ENCODE measurements around the gene FLAD1.

FLAD1 gene

DNA sequence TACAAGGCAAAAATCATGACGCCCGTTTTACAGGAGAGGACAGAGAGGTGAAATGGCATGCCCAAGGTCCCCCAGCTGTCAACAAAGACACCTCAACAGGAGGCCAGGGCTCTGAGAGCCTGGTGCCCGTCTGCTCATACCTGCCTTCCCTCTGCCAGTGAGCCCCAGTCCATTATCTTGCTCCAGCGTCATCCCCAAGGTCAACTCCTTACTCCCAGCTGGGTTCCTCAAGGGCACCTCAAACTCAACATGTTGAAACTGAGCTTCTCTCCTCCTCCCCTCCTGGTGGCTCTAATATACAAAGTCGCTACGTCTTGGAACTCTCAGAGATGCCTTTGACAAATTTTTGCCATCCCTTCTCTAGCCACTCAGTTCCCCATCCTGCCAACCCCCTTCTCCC lies 30.5 kb upstream of the FLAD1 start:
- DNase-seq: no peak

- no peak for DNase-seq
Measured at GRCh38 chr1:154953611-154954038, 29.5 kb upstream of the FLAD1 start.

GRCh38 chr1:154954541-154954940 lies 28.6 kb upstream of the FLAD1 start:
- DNase-seq: no peak

- no peak for DNase-seq
Measured at GRCh38 chr1:154955039-154955717, 28.0 kb upstream of the FLAD1 start.

DNA sequence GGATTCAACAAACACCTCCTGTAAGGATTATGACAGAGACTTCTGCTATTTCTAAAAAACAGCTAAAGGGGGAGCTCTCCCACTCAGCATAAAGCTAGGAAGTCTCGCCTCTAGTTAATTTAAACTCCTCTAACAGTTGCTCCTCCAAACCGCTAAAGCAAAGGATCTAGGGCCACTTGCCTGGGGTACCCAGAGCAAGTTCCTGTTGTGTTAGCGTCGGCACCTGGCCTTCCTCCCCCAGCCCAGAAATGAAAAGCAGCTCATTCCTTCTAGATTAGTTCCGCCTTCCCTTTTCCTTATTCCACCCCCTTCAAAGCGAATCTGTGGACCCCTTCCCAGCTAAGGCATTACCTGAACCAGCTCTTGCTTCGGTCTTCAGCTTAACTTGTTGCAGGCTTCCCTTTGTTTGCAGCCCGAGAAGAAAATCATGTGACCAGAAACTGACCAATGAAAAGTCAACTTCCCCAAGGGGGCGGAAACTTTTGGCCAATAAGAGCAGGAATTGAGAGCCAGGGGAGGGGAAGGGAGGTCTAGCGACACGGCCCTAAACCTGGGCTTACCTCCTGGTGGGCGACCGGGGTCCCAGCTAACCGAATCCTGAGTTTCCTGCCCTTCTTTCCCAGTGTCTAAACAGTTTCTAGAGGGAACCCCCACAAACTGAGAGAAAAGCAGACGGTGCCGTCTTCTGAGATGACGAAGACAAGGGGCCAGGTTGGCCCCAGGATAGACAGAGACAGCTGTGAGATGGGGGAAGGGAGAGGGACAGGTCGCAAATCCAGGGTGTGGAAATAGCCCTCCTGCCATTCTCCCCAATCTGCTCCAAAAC lies 27.2 kb upstream of the FLAD1 start, which contains the start of gene PBXIP1:
Gene PBXIP1, minus strand, starts transcription at position 382 of the 826 bp plus-strand sequence. CDS start 2,378 bp downstream, outside the sequence.
- DNase-seq: peak; percentile 83

DNA sequence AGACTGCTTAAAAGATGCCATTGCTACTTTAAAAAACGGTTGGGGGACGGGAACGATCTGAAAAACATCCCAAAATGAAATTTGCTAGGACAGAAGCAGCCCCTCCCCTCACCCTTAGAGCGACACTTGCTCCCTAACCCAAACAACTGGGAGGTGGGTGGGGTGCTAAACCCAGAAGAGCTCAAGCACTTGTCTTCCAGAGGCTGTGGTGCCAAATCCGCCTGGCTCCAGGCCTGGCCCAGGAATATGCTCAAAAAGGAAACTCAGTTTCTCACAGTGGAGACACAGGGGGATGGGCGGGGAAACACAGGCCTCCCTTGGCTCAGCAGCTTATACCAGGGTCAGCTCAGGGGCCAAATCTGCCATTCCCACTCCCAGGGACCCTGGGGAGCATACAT lies 26.6 kb upstream of the FLAD1 start:
- DNase-seq: no peak

DNA sequence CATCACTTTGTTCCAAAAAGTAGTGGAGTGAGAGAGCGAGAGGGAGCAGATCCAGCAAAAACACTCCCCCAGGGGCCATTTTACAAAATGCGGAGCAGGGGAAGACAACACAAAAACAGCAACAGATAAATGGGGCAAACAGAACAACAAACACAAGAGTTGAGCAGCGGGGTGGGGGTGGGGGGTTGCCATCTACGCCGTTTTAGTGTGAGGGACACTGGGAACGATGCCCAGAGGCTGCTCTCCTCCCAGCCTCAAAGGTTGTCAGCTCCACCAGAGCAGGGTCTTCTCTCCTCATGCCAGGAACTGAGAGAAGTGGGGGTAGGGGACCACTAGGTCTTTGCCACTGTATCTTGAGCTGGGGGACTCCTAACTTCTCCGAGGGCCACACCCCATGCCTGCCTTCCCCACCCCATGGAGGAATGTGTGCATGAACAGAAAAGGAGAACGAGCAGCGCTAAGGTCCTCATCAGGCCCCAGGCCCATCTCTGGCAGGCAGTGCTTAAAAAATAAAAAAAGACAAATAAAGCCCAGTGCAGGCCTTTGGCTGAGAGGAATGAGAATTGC lies 26.0 kb upstream of the FLAD1 start:
- DNase-seq: no peak

DNA sequence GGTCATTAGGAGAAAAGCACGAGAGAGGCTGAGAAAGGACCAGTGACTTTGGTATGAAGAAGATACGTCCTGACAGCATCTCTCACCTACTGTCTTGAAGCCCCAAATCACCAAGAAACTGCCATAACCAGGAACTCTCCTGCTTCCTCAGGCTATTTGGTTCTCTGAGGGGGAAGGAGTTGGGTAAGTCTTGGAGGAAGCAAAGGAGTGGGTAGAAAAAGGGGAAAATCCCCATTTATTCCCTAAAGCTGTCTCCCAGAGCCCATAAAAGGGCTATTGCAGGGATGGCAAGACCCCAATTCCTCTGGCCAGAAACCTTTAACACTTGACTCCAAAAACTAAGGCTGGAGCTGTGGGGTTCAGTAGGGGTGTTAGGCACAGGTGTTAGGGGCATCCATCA lies 25.1 kb upstream of the FLAD1 start:
- DNase-seq: no peak

- DNase-seq: no peak
Measured at GRCh38 chr1:154958681-154959425, 24.3 kb upstream of the FLAD1 start.

DNA sequence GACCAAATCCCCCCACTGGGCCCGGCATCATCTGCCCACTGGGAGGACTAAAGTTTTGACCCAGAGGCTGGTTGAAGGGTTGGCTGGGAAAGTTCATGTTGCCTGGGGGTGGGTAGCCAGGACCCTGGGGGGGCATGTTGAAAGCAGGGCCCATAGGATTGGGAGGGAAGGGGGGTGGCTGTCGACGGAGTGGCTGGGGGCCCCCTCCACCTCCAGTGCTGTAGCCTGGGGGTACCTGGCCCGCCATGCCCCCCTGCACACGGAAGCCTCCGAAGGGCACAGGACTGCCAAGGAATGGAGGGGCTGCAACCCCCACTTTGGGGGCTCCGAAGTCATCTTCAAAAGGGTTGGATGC lies 23.7 kb upstream of the FLAD1 start:
- DNase-seq: no peak

DNA sequence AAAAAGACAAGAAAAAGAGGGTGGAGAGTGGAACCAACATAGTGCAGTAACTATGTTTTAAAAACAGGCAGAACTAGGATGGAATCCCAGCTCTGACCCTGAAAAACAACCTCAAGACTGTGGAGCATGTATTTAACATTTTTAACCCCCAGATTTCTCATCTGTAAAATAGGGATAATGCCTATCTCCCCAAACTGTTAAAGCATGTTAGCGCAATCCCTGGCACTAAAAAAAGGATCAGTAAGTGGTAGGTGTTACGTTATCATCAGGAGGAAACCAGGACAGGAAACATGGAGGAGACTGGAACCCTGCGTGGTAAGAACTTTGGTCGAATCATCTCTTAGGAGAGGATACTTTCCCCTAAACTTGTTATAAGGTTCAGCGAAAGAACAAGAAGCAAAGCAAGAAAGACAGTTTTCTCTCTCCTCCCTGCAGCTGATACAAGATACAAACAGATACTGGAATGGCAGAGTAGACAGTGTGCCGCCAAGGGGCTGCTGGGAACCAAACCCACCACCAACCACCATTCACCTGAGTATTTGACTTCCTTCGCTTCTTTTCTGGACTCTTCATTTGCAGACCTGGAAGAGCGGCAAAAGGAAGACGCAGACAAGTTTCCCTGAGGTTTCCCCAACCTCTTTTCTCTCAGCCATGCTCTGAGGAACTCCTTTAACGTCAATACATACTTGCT lies 22.6 kb upstream of the FLAD1 start:
- DNase-seq: no peak

GRCh38 chr1:154961207-154962155 lies 21.7 kb upstream of the FLAD1 start, which contains the start of gene PYGO2:
Gene PYGO2, minus strand, starts transcription at chr1:154961782. Its CDS starts 206 bp downstream, at chr1:154961576.
- peak; percentile 54 for DNase-seq

- DNase-seq: no peak
Measured at GRCh38 chr1:154962156-154962749, 20.9 kb upstream of the FLAD1 start.

- no peak for DNase-seq
Measured at GRCh38 chr1:154962795-154963330, 20.3 kb upstream of the FLAD1 start.

DNA sequence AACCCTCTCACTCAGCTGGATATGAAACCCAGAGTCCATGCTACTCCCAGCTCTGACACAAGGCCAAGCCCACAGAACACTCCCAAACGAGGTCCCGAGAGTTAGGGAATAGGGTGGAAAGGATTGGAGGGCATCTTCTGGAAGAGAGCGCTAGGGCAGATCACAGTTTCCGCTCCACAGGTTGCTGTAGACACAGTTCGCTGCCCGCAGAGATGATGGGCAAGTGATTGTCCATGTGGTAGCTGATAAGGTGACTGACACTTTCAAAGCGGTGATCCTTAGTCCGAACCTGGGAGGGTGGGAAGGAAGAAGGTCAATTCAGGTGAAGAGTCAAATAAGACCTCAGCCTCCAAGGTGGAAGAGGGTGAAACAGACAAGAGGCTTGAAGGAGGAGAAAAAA lies 19.5 kb upstream of the FLAD1 start:
- DNase-seq: no peak

DNA sequence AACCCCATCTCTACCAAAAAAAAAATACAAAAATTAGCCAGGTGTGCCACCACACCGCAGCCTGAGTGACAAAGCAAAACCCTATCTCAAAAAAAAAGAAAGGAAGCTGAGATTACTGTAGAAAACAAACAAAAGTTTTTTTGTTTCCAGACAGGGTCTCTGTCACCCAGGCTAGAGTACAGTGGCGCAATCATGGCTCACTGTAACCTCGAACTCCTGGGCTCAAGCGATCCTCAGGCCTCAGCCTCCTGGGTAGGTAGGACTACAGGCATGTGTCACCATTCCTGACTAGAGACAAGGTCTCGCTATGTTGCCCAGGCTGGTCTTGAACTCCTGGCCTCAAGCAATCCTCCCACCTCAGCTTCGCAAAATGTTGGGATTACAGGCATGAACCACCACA lies 18.8 kb upstream of the FLAD1 start:
- no peak for DNase-seq

DNA sequence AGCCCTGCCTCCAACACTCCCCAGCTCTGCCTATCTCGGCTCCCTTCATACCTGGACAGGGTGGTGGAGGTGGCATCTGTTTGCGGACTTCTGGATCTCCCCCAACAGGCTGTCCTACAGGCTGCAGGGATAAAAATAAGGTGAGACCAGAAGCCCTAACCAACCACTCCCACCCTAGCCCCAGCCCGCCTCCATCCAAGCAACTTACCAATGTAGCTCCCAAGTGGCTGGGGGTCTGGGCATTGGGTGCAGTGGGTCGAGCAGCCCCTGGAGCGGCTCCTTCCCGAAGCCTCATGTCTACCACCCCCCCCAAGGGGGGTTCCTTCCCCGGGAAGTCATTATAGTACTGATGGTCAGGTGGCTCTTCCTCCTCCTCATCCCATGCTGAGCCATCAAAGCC lies 17.0 kb upstream of the FLAD1 start:
- no peak for DNase-seq

DNA sequence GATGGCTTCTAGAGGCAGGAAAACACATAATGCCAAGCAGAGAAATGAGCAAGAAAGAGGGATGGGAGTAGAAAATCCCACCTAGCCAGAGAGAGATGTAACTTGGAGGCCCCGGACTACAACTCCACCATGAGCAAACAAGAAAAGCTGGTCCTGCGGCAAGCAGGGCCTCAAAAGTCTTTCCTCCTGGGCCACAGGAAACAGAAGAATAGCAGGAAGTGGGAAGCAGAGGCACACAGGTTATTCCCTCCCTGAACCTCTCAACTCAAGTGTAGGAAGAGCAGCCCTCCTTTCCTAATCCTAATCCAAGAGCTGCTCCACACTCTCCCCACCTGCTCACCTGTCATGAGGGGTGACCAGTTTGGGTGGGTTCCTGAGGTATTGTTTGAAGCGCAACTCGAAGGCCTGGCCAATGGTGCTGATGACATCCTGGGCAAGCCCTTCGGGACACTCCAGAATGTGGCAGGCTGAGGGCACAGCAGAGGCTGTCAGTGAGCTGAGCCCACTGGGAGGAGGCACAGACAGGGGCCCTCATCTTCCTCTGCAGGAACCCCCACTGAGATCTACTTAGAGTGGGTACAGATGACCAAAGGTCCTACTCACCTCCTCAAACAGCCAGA lies 15.7 kb upstream of the FLAD1 start:
- DNase-seq: no peak

- no peak for DNase-seq
Measured at GRCh38 chr1:154968731-154969130, 14.4 kb upstream of the FLAD1 start.

DNA sequence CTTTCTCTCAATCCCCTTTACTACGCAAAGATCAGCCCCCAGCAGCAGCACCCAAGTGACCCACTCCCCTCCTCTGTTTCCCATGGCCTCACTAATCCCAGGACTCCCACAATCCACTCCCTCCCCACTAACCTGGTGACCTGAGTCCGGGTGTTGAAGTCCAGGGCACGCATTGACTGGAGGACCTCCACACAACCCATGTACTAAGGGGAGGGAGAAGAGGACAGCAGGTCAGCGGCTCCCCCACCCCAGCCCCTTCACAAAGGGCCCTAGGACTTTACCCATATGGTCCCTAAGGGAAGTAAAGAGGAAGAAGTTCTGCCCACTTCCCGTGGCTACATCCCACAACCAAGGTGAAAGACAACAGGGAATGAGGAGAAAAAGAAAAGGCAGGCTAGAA lies 13.9 kb upstream of the FLAD1 start:
- no peak for DNase-seq

Measured in NCI-H187 treated with DMSO at 0.1 percent for 48 hours (cell line).